Vagina (tissue), 2 donors: ENCODE measurements around the gene OMA1.

Source experiments
- CTCF ChIP-seq, 3 experiments: fragments of 450-650 bp in 2 of 3; fragments of 200-600 bp in 1 of 3; sonication (generic) in 1 of 3; IDR thresholded peaks; one replicate each; pipeline ENCODE4 v1.5.1; 2017 to 2019; ENCODE audit warnings: antibody characterized with exemption in 3 of 3, mild to moderate bottlenecking in 2 of 3, moderate library complexity in 2 of 3
- POLR2AphosphoS5 ChIP-seq, 2 donors: sonication (generic); formaldehyde crosslinking; IDR thresholded peaks; one replicate each; pipeline ENCODE4 v1.9.0; 2017; ENCODE audit warnings: antibody characterized with exemption in 2 of 2, mild to moderate bottlenecking in 2 of 2, low read depth in 1 of 2; ENCODE audit not compliant: insufficient read depth in 1 of 2

- TF ChIP-seq CTCF (IDR thresholded peaks at IDR 0.05), result no peak
- no peak for TF ChIP-seq POLR2AphosphoS5 (IDR thresholded peaks at IDR 0.05; ENCODE audit: insufficient read depth in 1 of 2, low read depth in 1 of 2)
These were observed 22.4 kb upstream of the OMA1 start for GRCh38 chr1:58568911-58569310.
